ENCODE results near the gene PRPH2. TPM values are rescaled to one million over a fixed set of nuclear protein-coding genes. Genes with fewer than 3 reads are reported as not detected.

PRPH2 gene, protein sequence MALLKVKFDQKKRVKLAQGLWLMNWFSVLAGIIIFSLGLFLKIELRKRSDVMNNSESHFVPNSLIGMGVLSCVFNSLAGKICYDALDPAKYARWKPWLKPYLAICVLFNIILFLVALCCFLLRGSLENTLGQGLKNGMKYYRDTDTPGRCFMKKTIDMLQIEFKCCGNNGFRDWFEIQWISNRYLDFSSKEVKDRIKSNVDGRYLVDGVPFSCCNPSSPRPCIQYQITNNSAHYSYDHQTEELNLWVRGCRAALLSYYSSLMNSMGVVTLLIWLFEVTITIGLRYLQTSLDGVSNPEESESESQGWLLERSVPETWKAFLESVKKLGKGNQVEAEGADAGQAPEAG
- total RNA-seq, result 0.13 and 0.21 TPM in 2 replicates

DNA sequence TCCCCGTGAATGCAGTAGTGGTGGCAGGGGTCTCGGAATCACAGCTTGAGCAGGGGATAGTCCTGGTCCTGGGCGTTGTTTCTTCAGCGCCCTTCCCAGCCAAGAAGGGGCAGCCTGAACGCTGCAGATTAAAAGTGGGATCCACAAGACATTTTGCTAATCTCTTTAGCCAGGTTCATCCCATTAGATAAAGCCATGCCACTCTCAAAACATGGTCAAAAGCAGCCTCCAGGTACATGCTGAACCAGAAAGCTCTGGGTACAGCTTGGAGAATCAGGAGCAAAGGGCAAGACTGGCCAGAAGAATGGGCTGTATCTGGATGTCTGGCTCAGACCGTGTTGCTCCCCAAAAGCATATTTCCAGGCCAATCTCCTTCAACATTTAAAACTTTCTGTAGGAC is at the start of gene PRPH2:
PRPH2 (minus strand) TSS at position 101 of the 400 bp plus-strand sequence. CDS start 263 bp downstream, outside the sequence.
- no peak for DNase-seq (ENCODE audit: low read depth, low spot score)

DNA sequence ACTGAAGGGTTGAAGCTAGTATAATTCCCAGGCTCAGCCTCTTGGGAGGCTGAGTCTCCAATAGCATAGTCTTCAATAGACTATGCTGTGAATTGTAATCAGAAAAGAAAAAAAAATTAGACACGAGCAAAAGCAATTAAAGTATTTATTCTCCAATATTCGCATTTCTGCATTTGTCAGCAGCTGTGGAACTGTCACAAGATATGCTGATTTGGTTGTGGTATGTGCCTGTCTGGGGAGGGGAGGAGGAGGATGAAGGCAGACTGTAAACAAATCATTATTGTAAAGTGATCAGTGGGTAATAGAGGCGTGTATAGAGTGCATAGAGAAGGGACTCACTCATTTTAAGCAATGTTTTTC is 49.3 kb upstream of the PRPH2 start:
- no peak for DNase-seq (ENCODE audit: low read depth, low spot score)

DNA sequence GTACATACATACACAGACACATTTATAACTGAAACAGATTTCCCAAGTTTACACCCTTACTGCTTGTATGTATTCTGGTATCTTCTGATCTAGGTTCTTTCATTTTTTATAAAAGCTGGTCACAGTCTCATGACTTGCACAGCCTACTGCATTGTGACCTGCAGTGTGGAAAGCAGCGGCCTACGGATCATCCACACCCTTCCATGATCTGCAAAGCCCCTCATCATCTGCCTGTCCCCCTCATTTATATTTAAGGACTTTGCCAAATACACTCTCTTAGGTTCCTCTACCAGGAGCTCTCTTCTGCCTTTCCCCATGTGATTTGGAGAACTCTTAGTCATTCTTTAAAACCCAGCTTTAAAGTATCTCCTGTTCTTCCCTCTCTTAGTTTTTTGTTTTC is 47.4 kb upstream of the PRPH2 start:
- no peak for DNase-seq (ENCODE audit: low read depth, low spot score)

DNA sequence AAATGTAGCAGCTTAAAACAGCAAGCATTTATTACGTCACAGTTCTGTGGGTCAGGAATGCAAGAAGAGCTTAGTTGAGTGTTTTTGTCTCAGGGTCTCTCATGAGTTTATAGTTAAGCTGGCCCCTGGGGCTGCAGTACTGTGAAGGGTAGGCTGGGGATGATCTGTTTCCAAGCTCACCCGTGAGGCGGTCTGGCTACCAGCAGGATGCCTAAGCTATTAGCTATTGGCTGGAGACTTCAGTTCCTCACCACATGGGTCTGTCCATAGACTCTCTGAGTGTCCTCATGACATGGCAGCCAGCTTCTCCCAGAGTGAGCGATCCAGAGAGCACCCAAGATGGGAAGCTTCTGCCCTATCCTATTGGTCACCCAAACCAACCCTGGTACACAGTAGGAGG is 46.7 kb upstream of the PRPH2 start:
- no peak for DNase-seq (ENCODE audit: low read depth, low spot score)

DNA sequence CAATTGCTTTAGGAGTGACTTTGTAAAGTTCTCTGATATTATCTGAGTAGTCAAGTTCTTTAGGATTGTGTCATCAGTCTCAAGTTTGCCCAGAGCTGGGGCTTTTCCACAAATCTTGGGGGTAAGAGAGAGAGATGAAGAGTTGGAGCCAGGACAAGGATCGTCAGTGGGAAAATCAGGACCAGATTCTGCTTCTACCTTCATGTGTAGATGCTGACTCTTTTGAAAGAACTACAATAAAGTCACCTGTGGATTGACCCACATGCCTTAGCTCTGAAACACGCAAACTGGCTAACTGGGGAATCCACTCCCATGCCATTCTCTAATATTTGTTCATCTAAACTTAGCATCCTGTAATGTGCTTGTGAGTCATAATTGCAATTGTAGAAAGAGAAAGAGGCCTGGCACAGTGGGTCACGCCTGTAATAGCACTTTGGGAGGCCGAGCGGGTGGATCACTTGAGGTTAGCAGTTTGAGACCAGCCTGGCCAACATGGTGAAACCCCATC is 43.8 kb upstream of the PRPH2 start:
- no peak for DNase-seq (ENCODE audit: low read depth, low spot score)

DNA sequence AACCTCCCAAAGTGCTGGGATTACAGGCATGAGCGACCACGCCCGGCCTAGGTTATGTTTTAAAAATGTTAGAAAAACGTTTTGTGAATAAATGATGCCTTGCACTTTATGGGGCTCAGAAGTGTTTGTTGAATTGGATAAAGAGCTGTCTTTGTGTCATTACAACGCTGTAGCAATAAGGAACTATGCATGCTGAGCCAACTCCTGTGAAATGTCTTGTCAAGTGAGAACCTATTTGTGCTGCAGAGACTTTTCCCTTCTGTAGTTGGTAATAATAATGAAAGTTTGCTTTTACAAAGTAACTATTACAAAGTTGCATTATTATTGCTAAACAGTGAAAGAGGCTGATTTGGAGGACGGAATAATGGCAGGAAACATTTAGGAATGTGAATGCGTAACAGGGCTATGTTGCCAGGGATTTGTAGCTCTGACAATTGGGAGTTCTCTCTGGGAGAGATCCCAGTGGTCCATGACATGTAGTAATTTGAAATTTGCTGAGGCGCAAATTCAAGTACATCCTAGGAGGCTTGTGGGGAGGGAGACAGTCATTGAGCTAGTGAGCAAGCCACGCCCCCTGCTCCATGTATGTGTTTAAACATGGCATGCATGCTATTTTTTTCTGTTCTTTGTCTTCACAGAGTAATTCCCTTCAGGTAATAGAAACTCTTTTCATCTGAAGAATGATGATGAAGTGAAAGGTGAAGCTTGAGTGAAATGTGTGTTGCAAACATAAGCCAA is 42.7 kb upstream of the PRPH2 start:
- no peak for DNase-seq (ENCODE audit: low read depth, low spot score)

DNA sequence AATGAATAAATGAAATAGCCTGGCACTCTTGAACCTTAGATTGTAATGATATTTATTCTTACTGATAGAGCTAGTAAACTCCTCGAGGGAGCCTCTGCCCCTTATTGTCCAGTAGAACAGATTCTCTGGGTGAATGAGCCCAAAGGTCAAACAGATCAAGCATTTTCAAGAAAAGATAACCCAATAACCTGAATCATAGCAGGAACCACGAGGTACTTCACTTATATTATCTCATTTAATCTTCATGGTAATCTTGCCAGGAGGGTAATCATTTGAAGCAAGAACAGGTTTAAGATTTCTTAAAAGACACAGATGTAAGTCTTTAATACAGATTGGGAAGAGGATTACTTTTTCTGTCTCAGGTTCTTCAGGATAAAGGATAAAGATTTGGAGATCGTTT is 40.6 kb upstream of the PRPH2 start:
- DNase-seq (ENCODE audit: low read depth, low spot score), result no peak

DNA sequence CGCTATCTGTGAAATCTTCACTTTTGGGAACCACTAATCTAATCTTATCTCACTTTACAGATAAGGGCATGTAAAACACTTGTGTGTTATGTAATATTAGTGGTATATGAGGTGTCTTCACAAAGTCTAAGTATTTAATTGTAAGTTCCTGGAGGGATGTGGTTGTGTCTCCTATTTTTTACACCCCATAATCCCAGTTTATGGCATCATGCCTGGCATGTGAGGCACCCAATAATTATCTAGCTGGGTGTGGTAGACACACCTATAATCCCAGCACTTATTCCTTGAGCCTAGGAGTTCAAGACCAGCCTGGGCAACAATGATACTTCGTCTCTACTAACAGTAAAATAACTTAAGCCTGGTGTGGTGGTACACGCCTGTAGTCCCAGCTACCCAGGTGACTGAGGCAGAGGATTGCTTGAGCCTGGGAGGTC is 40.0 kb upstream of the PRPH2 start:
- no peak for DNase-seq (ENCODE audit: low read depth, low spot score)

DNA sequence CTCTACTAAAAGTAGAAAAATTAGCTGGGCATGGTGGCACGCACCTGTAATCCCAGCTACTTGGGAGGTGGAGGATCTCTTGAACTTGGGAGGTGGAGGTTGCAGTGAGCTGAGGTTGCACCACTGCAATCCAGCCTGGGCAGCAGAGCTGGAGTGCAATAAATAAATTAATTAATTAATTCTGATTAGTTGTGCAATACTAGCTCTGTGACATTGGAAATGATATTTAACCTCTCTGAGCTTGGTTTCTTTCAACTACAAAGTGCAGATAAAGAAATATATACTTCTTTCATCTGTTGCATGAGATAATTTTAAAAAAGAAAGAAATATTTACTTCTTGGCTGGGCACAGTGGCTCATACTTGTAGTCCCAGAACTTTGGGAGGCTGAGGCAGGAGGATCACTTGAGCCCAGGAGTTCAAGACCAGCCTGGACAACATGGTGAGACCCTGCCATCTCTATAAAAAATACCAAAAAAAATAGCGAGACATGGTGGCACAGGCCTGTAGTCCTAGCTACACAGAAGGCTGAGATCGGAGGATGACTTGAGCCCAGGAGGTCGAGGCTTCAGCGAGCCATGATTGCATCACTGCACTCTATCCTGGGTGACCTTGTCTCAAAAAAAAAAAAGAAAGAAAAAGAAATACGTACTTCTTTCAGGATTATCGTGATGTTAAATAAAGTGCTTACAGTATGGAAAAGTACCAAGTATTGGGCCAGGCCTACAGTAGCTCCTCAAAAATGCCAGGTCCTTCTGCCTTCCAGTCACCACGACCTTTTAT is 39.1 kb upstream of the PRPH2 start:
- DNase-seq (ENCODE audit: low read depth, low spot score), result no peak

DNA sequence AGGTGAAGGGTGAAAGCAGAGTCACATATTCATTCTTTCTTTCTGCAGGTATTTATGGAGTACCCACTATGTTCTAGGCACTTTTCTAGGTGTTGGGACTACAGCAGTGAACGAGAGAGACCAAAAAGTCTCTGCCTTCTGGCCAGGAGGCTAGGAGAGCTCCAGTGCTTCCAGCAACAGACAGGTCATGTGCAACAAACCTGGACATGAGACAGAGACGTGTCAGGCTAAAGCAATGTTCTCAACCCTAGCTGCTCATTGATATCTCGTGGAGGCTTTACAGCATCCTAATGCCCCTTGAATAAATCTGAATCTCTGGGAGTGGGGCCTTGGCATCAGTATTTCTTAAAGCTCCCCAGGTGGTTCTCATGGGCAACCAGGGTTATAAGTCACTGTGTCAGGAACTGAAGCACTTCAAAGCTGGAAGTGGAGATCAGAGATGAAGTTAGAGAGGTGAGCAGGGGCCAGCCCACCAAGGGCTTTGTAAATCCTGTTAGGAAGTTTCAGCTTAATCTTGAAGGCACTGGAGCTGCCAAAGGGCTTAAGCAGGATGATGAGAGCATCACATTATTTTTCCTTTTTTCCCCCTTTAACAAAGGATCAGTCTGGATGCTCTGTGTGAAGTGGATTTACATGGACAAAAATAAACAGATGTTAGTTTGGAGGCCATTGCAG is 36.5 kb upstream of the PRPH2 start:
- no peak for DNase-seq (ENCODE audit: low read depth, low spot score)

DNA sequence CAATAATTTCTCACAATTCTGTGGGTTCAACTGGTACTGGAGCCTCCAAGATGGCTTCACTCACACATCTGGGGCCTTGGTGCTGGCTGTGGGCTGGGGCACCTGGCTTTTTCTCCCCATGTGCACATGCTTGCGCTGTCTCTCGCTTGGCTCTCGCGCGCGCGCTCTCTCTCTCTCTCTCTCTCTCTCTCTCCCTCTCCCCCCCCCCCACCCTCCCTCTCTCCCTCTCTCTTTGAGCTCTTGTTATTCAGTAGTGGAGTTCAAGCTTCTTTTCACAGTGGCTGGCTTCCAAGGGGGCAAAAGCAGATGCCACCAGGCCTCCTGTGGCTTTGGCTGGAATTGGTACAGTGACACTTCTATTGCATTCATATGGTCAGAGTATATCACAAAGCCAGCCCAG is 34.3 kb upstream of the PRPH2 start:
- no peak for DNase-seq (ENCODE audit: low read depth, low spot score)

DNA sequence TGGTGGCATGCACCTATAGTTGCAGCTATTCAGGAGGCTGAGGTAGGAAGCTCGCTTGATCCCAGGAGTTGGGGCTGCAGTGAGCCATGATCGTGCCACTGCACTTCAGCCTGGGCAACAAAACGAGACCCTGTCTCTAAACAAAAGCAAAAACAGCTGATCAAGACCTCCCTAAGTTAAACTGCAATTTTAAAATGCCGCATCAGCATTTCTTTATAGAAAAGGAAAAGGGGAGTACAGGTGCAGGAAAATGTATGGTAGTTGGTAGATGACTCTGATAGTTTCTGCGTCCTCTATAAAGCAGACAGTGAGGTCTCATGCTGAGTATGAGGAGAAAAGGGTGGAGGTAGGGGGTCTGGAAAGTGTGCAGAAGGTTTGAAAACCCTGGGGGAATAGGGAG is 32.4 kb upstream of the PRPH2 start:
- no peak for DNase-seq (ENCODE audit: low read depth, low spot score)

DNA sequence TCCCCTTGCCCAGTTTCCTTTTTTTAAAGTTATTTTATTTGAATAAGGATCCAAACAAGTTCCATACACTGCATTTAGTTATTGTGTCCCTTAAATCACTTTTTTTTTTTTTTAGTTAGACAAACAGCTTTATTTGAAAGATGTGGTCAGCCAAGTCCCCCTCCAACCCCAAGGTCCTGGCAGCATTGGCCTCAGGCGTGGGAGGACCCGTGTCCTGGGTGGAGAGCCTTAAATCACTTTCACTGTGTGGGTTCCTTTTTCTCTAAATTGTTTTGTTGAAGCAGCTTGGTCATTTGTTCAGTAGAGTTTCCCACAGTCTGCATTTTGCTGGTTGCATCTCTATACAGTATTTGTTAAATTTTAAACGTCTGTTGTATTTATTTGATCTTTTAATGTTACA is 28.7 kb upstream of the PRPH2 start:
- no peak for DNase-seq (ENCODE audit: low read depth, low spot score)

DNA sequence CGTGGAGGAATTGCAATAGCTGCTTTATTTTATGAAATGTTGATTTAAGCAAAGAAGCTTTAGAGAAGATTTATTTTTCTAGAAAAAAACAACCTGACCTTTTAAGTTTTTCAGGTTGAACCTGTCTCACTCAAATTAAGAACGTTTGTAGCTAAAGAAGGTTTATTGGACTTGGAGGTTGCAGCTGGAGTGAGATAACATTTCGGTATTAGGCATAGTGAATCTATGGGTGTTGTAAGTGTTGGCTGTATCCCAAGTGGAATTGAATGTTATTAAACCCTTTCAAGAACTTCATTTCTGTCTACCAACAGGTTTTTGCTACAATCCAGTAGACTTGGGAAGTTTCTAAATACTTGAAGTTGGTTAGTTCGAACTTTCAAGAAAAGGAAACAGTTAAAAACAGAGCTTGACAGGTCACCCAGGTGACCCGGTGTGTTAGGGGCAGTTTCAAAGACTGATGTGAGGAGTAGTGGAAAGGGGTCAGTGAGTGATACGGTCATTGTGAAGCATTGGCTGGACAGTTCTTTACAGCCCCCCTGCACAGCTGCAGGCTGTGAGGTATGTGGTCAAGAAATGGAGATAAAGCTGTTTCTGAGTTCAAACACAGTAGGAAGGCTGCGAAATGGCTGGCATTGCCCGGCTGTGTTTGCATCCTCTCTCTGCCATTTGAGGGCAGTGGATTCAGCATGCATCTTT is 26.0 kb upstream of the PRPH2 start:
- no peak for DNase-seq (ENCODE audit: low read depth, low spot score)

DNA sequence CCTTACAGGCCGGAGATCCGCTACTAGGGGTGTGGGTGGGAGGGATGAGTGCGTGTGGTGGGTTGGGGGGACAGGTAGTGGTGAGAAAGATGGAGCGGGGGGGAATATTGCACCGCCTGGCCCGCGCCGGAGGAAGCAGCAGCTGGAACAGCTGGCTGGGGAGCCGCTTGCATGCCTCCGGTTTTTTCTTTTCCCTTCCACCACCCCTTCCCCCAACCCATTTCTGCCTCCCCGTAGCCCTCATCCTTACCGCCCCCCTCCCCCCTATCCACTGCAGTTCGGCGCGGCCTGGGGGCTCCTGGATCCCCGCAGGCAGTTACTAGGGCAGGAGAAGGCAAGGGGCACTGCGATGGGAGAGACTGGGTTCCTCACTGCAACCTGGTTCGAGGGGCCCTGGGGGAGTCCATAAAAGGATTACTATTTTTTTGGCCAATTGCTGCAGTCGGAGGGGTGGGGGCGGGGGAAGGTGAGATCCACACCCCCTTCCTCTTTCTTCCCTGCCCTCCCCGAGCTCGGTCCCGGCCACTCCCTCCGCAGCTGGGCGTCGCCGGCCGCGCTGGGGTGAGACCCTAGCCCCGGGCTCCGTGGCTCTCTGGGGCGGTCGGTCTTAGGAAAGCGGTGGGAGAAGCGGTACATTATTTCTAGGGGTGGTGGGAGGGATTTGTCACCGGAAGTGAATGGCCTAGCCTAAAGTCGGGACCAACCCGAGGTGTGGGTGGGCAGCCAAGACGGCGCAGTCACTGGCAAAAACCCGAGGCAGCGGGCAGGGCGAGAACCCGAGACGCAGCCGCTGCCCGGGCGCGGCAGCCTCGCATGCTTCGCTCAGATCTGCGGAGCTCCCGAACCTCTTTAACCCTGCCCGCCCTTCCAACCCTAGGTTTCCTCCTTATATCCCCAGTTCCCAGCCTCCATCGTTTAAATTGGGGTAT is 24.3 kb upstream of the PRPH2 start:
- DNase-seq (ENCODE audit: low read depth, low spot score), result peak; percentile 70

DNA sequence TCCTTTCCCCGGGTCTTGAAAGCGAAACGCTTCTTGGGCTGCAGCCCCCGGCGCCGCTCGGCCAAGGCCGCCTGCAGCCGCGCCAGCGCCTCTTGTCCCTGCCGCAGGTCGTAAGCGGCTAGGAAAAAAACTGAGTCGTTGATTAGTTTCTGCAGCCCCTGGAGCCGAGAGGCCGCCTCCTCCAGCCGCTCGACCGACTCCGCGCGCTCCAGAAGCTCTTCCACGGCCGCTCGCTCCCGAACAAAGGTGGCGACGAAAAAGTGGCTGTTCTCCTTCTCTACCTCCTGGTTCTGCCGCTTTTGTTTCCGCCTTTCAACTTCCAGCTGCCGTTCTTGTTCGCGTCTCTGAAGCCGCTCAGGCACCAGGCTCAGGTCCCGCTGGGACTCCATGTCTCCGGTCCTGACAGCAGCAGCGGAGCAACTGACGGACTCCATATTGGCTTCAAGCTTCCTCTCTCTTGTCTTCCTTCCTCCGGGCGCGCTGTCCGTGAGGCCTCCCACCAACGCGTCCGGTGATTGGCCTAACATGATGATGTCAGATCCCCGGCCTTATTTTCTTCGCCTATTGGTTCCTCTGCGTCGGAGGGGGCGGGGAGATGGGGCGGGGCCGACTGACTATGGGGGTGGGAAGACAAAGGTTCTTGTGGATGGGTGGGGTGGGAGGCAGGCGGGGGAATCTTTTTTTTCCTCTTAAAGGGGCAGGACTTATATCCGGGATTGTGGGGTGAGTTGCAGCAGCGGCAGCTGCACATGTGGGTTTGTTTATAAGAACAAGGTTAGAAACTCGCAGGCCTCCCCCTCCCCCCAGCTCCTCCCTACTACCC is 23.5 kb upstream of the PRPH2 start, which contains the start of gene TBCC:
TBCC (minus strand) TSS at position 464 of the 823 bp plus-strand sequence; CDS start at position 434, 30 bp downstream.
- peak; percentile 97 for DNase-seq (ENCODE audit: low read depth, low spot score)

DNA sequence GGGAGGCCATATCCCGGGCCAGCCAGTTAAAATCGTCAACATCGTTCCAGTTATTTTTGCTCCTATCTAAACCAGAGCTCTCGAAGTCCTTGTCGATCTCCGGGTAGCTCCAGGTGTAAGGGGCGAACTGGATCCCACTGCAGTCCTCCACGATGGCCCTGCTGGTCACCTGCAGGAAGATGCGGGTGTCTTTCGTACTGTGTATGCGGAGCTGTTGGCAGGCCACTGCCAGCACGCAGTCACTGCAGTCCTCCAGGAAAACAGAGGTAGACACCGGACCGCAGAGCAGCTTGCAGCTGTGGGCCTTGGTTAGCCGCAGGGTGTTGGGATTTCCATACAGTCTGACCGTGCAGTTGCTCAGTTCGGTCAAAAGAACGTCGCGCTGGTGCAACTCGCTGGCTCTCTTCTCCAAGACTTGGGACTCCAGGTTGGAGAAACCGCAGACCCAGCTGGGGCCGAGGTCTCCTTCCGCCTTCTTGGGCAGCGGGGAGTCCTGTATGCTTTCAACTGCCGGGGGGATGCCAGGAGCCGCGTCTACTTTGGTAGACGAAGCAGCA is 22.8 kb upstream of the PRPH2 start:
- no peak for DNase-seq (ENCODE audit: low read depth, low spot score)

DNA sequence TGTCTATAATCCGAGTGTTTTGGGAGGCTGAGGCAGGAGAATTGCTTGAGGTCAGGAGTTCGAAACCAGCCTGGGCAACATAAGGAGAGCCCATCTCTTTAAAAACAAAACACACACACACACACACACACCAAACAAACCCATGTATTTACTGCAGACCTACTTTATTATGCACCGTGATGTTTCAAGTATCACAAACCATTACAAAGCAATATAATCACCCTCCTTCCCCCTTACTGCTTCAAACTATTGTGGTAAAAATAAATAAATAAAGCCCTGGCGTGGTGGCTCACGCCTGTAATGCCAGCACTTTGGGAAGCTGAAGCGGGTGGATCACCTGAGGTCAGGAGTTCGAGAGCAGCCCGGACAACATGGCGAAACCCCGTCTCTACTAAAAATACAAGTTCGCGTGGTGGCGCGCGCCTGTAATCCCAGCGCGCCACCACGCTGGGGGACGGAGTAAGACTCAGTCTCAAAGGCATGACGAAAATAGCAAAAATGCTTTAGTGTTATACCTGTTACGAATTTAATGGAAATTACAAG is 22.0 kb upstream of the PRPH2 start:
- DNase-seq (ENCODE audit: low read depth, low spot score), result no peak

Data from pulmonary artery endothelial cell (primary cell).